GM19035 (cell line): ENCODE measurements around the gene BMP4.

ENCODE experiments used
- ATAC-seq: cut with Tn5 transposase; IDR thresholded peaks from one replicate; pipeline ENCODE4 v1.9.1; 2021; ENCODE audit not compliant: unreplicated experiment

BMP4 gene

DNA sequence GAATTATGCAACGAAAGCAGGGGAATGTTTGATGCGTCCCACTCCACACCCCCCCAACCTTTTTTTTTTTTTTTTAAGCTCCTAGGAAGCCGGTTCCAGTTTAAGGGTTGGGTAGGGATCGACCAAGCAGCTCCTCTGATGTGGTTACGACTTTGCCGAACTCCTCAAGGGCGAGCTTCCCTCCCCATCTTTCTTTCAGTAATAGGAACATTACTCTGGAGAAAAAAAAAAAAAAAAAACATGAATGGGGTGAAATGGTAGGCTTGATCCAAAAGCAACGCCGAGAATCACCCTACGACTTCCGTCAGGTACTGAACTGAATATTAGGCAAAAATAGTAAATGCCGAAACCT lies 9.6 kb downstream of the BMP4 start:
- ATAC-seq: no peak

- no peak for ATAC-seq
These were observed 10.1 kb downstream of the BMP4 start for GRCh38 chr14:53946404-53947093.

DNA sequence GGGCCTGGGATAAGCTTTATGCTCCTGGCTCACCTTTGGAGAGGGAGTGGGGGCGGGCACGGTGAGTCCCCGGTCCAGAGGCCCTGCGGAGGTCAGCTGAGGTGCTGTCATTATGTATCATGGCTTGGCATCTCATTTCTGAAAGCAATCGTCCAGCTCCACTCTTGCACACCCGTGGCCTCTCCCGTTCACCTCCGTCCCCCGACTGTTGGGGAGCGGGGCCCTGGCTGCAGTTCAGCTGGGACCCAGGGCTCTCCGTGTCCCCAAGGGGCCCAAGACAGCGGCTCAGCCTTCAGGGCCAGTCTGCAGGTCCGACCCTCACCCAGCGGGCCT lies 10.6 kb downstream of the BMP4 start:
- ATAC-seq: no peak

DNA sequence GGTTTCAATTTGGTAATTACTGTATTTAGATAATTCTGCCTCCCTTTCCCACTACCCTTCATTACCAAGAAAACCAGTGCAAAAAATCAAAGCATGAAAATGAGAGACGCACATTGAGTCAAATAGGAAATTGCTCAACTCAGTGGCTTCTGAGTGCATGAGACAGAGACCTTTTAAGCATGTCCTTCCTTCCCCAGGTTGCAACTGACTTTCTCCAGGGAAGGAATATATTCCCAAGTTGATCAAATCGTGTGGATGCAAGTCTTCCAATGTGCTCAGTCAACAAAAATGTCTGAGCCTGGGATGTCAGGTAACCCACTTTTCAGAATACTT lies 12.9 kb downstream of the BMP4 start:
- ATAC-seq: no peak

GRCh38 chr14:53942970-53943750 lies 13.5 kb downstream of the BMP4 start:
- ATAC-seq: no peak

- ATAC-seq: no peak
These were observed 18.3 kb downstream of the BMP4 start for GRCh38 chr14:53938136-53938837.

- ATAC-seq: no peak
These were observed 21.7 kb downstream of the BMP4 start for GRCh38 chr14:53934778-53935414.

DNA sequence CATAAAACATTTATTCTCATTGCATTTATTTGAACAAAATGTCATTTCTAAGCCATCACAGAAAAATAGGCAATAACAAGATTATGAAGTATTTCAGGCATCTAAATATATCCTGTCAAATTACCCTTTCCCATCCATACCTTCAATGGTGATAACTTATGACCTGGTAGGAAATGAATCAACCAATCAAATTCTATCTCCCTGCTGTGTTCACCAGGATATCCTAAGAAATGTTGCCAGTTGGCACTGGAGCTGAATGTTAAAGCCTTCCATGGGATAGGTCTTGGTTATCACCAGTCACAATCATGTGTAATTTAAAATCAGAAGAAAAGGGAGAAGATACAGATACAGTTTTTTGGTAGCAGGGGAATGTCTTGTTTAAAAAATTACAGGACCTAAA lies 23.7 kb downstream of the BMP4 start:
- ATAC-seq: no peak

- ATAC-seq: no peak
These were observed 26.5 kb downstream of the BMP4 start for GRCh38 chr14:53929871-53930715.

- ATAC-seq: no peak
These were observed 29.5 kb downstream of the BMP4 start for GRCh38 chr14:53927171-53927570.

GRCh38 chr14:53925201-53925766 lies 31.3 kb downstream of the BMP4 start:
- ATAC-seq: no peak

DNA sequence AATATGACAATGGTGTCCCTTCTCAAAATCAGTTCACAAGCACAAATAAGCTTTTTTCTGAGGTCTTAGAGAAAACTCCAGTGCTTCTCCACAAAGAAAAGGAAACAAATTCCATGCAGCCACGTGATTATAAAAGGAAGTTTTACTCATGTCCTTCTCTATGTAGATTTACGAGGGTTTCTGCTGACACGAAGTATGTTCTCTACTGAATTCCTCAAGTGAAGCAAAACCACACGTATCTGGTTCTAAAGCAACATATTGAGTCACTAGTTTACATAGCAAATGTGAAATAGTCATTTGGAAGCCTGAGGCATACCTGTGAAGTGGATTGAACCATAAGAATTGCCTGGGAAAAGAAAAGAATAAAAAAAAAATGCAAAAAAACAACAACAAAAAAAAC lies 31.9 kb downstream of the BMP4 start:
- no peak for ATAC-seq

- no peak for ATAC-seq
These were observed 35.6 kb downstream of the BMP4 start for GRCh38 chr14:53921027-53921426.

- ATAC-seq: no peak
These were observed 40.4 kb downstream of the BMP4 start for GRCh38 chr14:53916239-53916638.

- ATAC-seq: no peak
These were observed 41.1 kb downstream of the BMP4 start for GRCh38 chr14:53915364-53916014.

GRCh38 chr14:53912021-53912420 lies 44.6 kb downstream of the BMP4 start:
- no peak for ATAC-seq

- ATAC-seq: no peak
These were observed 48.2 kb downstream of the BMP4 start for GRCh38 chr14:53908416-53908815.

- no peak for ATAC-seq
These were observed 54.3 kb downstream of the BMP4 start for GRCh38 chr14:53902307-53902706.

- no peak for ATAC-seq
These were observed 56.1 kb downstream of the BMP4 start for GRCh38 chr14:53900499-53900898.
